RWPE2 (cell line): ENCODE measurements around the gene SERPINB4.

ENCODE experiments used
- ATAC-seq: fragments of 200-7000 bp; cut with Tn5 transposase; 3 replicates; pipeline ENCODE4 v1.9.1; 2021; ENCODE audit warnings: low read depth
- DNase-seq: peaks from one replicate; pipeline ENCODE4 v3.0.0-alpha.2; 2020; ENCODE audit warnings: low spot score
- H3K27ac ChIP-seq: fragments of 450-650 bp; 2 replicates; pipeline ENCODE4 v1.5.1; 2017; ENCODE audit warnings: mild to moderate bottlenecking; ENCODE audit not compliant: poor library complexity, severe bottlenecking
- H3K27me3 ChIP-seq: fragments of 250-450 bp; sonication (Bioruptor Pico); 2 replicates; pipeline ENCODE4 v1.5.1; 2021; ENCODE audit warnings: mild to moderate bottlenecking, moderate library complexity; ENCODE audit not compliant: insufficient read depth, poor library complexity, severe bottlenecking
- H3K36me3 ChIP-seq: fragments of 250-450 bp; sonication (Bioruptor Pico); 2 replicates; pipeline ENCODE4 v1.5.1; 2020; ENCODE audit warnings: low read depth, mild to moderate bottlenecking, moderate library complexity
- H3K4me1 ChIP-seq: fragments of 250-450 bp; sonication (Bioruptor Pico); 2 replicates; pipeline ENCODE4 v1.5.1; 2021; ENCODE audit warnings: mild to moderate bottlenecking, moderate library complexity; ENCODE audit not compliant: insufficient read depth, poor library complexity, severe bottlenecking
- H3K4me3 ChIP-seq: fragments of 250-450 bp; sonication (Bioruptor Pico); 2 replicates; pipeline ENCODE4 v1.5.1; 2021; ENCODE audit warnings: mild to moderate bottlenecking, moderate library complexity; ENCODE audit not compliant: severe bottlenecking
- H3K9me3 ChIP-seq: fragments of 250-450 bp; sonication (Bioruptor Pico); 2 replicates; pipeline ENCODE4 v1.5.1; 2021; ENCODE audit warnings: mild to moderate bottlenecking, moderate library complexity; ENCODE audit not compliant: severe bottlenecking
- TF ChIP-seq, protein P1 (sequence below): fragments of 450-650 bp; IDR thresholded peaks from one replicate; pipeline ENCODE4 v1.5.1; 2017; ENCODE audit warnings: mild to moderate bottlenecking, moderate library complexity; ENCODE audit not compliant: poor library complexity, severe bottlenecking

Gene SERPINB4

GRCh38 chr18:63596964-63597363 is 47.1 kb downstream of the SERPINB4 start:
- TF ChIP-seq, protein P1, sequence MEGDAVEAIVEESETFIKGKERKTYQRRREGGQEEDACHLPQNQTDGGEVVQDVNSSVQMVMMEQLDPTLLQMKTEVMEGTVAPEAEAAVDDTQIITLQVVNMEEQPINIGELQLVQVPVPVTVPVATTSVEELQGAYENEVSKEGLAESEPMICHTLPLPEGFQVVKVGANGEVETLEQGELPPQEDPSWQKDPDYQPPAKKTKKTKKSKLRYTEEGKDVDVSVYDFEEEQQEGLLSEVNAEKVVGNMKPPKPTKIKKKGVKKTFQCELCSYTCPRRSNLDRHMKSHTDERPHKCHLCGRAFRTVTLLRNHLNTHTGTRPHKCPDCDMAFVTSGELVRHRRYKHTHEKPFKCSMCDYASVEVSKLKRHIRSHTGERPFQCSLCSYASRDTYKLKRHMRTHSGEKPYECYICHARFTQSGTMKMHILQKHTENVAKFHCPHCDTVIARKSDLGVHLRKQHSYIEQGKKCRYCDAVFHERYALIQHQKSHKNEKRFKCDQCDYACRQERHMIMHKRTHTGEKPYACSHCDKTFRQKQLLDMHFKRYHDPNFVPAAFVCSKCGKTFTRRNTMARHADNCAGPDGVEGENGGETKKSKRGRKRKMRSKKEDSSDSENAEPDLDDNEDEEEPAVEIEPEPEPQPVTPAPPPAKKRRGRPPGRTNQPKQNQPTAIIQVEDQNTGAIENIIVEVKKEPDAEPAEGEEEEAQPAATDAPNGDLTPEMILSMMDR = no peak
- Histone ChIP-seq H3K4me3 (no peak overlapping the region), H3K36me3 (no peaks in the 10 kb centered on the region), H3K9me3 (no peaks in the 10 kb centered on the region), H3K27ac (no peak overlapping the region), H3K27me3 (no peaks in the 10 kb centered on the region), H3K4me1 (peaks cover 1% of the 10 kb centered on the region)
- no peak for ATAC-seq
- no peak for DNase-seq

GRCh38 chr18:63592471-63592870 is 51.6 kb downstream of the SERPINB4 start:
- TF ChIP-seq, protein P1 = no peak
- Histone ChIP-seq H3K4me3 (no peak overlapping the region), H3K27ac (no peak overlapping the region)

DNA sequence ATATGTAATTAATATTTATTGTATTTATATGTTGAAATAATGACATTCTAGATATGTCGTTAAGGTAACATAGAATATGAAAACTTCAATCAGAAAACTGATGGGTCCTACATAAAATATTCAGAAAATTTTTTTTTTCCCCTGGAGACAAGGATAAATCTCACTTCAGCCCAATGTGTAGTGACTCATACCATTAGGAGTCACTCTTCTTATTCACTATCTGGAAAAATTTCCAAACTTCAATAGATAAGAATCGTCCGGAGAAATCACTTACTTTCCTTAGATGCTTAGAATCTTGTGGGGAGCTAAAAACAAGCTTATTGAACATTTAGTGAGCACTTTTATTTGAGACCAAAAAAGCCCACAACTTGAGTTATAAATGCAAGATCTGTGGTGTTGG is 52.3 kb downstream of the SERPINB4 start:
- TF ChIP-seq, protein P1 = no peak
- DNase-seq (no peak), ATAC-seq (no peak)
- H3K27me3 ChIP-seq = no peaks in the 10 kb centered on the region
- H3K36me3 ChIP-seq = no peaks in the 10 kb centered on the region
- H3K27ac ChIP-seq = no peak overlapping the region
- H3K4me3 ChIP-seq = no peak overlapping the region
- peaks cover 18% of the 10 kb centered on the region for H3K4me1 ChIP-seq
- H3K9me3 ChIP-seq = no peaks in the 10 kb centered on the region

More at GRCh38 chr18:63592471-63592870, 51.6 kb downstream of the SERPINB4 start:
- no peak for ATAC-seq
- H3K4me1 ChIP-seq = peaks cover 14% of the 10 kb centered on the region
- no peaks in the 10 kb centered on the region for H3K27me3 ChIP-seq
- H3K36me3 ChIP-seq = no peaks in the 10 kb centered on the region
- no peaks in the 10 kb centered on the region for H3K9me3 ChIP-seq
- DNase-seq = no peak

GRCh38 chr18:63590966-63591695 is 52.9 kb downstream of the SERPINB4 start:
- no peak for ATAC-seq
- no peak overlapping the region for H3K4me3 ChIP-seq
- H3K9me3 ChIP-seq = no peaks in the 10 kb centered on the region
- peaks cover 24% of the 10 kb centered on the region for H3K4me1 ChIP-seq
- no peak overlapping the region for H3K27ac ChIP-seq
- TF ChIP-seq, protein P1 = no peak
- no peak for DNase-seq
- H3K36me3 ChIP-seq = no peaks in the 10 kb centered on the region
- H3K27me3 ChIP-seq = no peaks in the 10 kb centered on the region

DNA sequence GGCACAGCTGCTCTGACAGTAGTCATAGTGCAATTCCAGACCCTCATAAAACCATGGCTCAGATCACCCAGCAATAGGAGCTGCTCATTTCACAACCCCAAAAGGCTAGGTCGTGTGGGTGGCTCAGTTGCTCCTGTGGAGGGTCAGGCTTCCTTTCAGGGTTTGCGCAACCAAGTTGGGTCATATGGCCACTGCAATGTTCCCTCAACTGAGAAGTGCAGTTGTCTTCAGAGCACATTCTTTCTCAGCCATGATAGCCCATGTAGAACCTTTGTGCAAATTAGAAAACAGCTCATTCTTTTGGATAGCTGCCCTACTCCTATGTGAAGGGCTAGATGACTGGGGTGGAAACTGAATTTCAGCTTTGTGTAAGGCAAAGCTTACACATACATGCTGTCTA is 53.7 kb downstream of the SERPINB4 start:
- Histone ChIP-seq H3K36me3 (no peaks in the 10 kb centered on the region), H3K4me1 (peaks cover 31% of the 10 kb centered on the region), H3K27me3 (no peaks in the 10 kb centered on the region), H3K27ac (no peak overlapping the region), H3K4me3 (no peak overlapping the region), H3K9me3 (no peaks in the 10 kb centered on the region)
- DNase-seq (no peak), ATAC-seq (no peak)
- TF ChIP-seq, protein P1 = no peak
